Smooth muscle cell (in vitro differentiated cells): Measurements from ENCODE around the gene USP47. TPM values are rescaled to one million over a fixed set of nuclear protein-coding genes. Genes with fewer than 3 reads are reported as not detected.

ENCODE experiments used
- DNase-seq: peaks from one replicate; lab custom pipeline; 2025; ENCODE audit not compliant: unreplicated experiment; lab: John Stamatoyannopoulos, UW
- H2AFZ ChIP-seq: fragments of 200-600 bp; sonication (generic); 2 replicates; pipeline ENCODE4 v1.6.0; 2016; ENCODE audit warnings: antibody characterized with exemption, low read depth, mild to moderate bottlenecking
- H3F3A ChIP-seq: fragments of 200-600 bp; sonication (generic); 2 replicates; pipeline ENCODE4 v1.6.0; 2017; ENCODE audit warnings: antibody characterized with exemption, low read depth
- H3K27ac ChIP-seq: fragments of 200-600 bp; sonication (generic); 2 replicates; pipeline ENCODE4 v1.5.1; 2016; ENCODE audit warnings: low read depth, mild to moderate bottlenecking
- H3K27me3 ChIP-seq: fragments of 200-600 bp; sonication (generic); 2 replicates; pipeline ENCODE4 v1.6.1; 2016; ENCODE audit warnings: low read depth, mild to moderate bottlenecking
- H3K36me3 ChIP-seq: fragments of 200-600 bp; sonication (generic); 2 replicates; pipeline ENCODE4 v1.5.1; 2016; ENCODE audit warnings: low read depth
- H3K4me1 ChIP-seq: fragments of 200-600 bp; sonication (generic); 2 replicates; pipeline ENCODE4 v1.5.1; 2016; ENCODE audit warnings: low read depth
- H3K4me2 ChIP-seq: fragments of 200-600 bp; sonication (generic); 2 replicates; pipeline ENCODE4 v1.6.0; 2016; ENCODE audit warnings: mild to moderate bottlenecking
- H3K4me3 ChIP-seq: fragments of 200-600 bp; sonication (generic); 2 replicates; pipeline ENCODE4 v1.5.1; 2016; ENCODE audit warnings: mild to moderate bottlenecking
- H3K79me2 ChIP-seq: fragments of 200-600 bp; sonication (generic); 2 replicates; pipeline ENCODE4 v1.6.0; 2016; ENCODE audit warnings: low read depth, mild to moderate bottlenecking
- H3K9ac ChIP-seq: fragments of 200-600 bp; sonication (generic); 2 replicates; pipeline ENCODE4 v1.6.0; 2016; ENCODE audit warnings: low read depth
- H3K9me3 ChIP-seq: fragments of 200-600 bp; sonication (generic); replicated peaks from 2 replicates; pipeline ENCODE4 v1.5.1; 2016; ENCODE audit warnings: low read depth
- H4K20me1 ChIP-seq: fragments of 200-600 bp; sonication (generic); 2 replicates; pipeline ENCODE4 v1.6.0; 2016; ENCODE audit warnings: low read depth
- CTCF ChIP-seq: fragments of 200-600 bp; sonication (generic); IDR thresholded peaks from 2 replicates; pipeline ENCODE4 v1.5.1; 2017; ENCODE audit warnings: borderline replicate concordance, mild to moderate bottlenecking, antibody characterized with exemption; ENCODE audit not compliant: insufficient read depth, poor library complexity, severe bottlenecking
- WGBS: methylation state at CpG from one replicate; pipeline ENCODE4 v1.1.7; 2016; ENCODE audit warnings: low lambda C conversion rate; 5-methylcytosine and 5-hydroxymethylcytosine counted together
- polyA plus RNA-seq: library from polyadenylated mRNA; unstranded; fragments of >200 nt; fragmentation: Nextera tagmentation; extraction: Ambion mirVana; gene quantifications from 2 replicates; pipeline ENCODE4 v1.2.1, GENCODE V29; 2016
- total RNA-seq: library from RNA; depleted of rRNA; stranded (reverse); fragments of >200 nt; gene quantifications from 2 replicates; pipeline ENCODE4 v1.2.3, GENCODE V29; 2014

The USP47 gene, protein sequence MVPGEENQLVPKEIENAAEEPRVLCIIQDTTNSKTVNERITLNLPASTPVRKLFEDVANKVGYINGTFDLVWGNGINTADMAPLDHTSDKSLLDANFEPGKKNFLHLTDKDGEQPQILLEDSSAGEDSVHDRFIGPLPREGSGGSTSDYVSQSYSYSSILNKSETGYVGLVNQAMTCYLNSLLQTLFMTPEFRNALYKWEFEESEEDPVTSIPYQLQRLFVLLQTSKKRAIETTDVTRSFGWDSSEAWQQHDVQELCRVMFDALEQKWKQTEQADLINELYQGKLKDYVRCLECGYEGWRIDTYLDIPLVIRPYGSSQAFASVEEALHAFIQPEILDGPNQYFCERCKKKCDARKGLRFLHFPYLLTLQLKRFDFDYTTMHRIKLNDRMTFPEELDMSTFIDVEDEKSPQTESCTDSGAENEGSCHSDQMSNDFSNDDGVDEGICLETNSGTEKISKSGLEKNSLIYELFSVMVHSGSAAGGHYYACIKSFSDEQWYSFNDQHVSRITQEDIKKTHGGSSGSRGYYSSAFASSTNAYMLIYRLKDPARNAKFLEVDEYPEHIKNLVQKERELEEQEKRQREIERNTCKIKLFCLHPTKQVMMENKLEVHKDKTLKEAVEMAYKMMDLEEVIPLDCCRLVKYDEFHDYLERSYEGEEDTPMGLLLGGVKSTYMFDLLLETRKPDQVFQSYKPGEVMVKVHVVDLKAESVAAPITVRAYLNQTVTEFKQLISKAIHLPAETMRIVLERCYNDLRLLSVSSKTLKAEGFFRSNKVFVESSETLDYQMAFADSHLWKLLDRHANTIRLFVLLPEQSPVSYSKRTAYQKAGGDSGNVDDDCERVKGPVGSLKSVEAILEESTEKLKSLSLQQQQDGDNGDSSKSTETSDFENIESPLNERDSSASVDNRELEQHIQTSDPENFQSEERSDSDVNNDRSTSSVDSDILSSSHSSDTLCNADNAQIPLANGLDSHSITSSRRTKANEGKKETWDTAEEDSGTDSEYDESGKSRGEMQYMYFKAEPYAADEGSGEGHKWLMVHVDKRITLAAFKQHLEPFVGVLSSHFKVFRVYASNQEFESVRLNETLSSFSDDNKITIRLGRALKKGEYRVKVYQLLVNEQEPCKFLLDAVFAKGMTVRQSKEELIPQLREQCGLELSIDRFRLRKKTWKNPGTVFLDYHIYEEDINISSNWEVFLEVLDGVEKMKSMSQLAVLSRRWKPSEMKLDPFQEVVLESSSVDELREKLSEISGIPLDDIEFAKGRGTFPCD (N-terminal part only)
- 75.3 and 93.5 TPM in 2 replicates for total RNA-seq
- 38.0 and 49.7 TPM in 2 replicates for polyA plus RNA-seq

DNA sequence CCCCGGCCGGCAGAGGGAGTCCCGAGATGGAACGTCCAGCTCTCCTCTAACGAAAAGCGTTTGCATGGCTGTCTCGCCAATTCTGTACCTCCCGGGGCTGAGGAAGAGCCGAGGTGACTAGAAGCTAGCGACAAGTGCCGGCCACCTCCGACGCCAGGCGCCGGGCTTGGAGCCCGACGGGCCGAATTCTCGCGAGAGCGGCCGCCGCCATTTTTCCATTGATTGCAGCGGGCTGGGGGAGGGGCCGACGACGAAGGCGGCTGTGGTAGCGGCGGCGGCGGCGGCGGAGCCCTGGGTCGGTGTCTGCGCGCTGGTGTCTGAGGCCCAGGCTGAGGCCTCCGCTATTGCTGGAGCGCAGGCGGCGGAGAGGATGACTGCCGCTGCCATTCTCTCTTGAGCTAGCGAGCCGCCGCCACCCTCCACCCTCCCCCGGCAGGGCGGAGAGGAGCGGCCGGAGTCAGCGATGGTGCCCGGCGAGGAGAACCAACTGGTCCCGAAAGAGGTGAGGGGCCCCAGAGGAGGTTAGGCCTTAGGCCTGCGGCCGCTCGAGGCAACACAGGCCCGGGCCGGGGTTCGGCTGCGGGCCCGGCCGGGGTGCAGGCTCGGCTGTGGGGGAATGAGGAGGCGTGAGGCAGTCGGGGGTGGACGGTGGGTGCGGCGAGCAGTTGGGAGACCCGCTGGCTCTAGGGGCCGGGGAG, at the start of gene USP47:
Gene USP47, plus strand, starts transcription at position 250 of the 698 bp plus-strand sequence. Its CDS starts 214 bp downstream, at position 464.
- Histone ChIP-seq H3K27me3 (no peaks in the 10 kb centered on the region), H3F3A (peaks cover 7% of the 10 kb centered on the region), H3K36me3 (no peaks in the 10 kb centered on the region), H3K4me1 (peaks cover 39% of the 10 kb centered on the region), H3K4me3 (peak within 1 kb of the TSS; percentile 91), H2AFZ (peak within 1 kb of the TSS; percentile 99), H3K79me2 (peaks cover 41% of the 10 kb centered on the region), H4K20me1 (peaks cover 41% of the 10 kb centered on the region), H3K27ac (peak within 1 kb of the TSS; percentile 99), H3K9ac (peak within 1 kb of the TSS; percentile 99), H3K9me3 (no peaks in the 10 kb centered on the region), H3K4me2 (peak within 1 kb of the TSS; percentile 88)
- peak; percentile 45 for TF ChIP-seq CTCF
- peak; percentile 77 for DNase-seq
- WGBS = under 1% methylated on average over 61 of the region's 70 CpGs

- no peak overlapping the region for H3K4me2 ChIP-seq
- H2AFZ ChIP-seq = no peak overlapping the region
- DNase-seq = no peak
- 79% methylated on average over 2 of the region's 2 CpGs for WGBS
- H3F3A ChIP-seq = no peaks in the 10 kb centered on the region
- H3K4me1 ChIP-seq = no peaks in the 10 kb centered on the region
- H3K79me2 ChIP-seq = no peaks in the 10 kb centered on the region
- peaks cover 37% of the 10 kb centered on the region for H3K27me3 ChIP-seq
- no peak overlapping the region for H3K4me3 ChIP-seq
- H4K20me1 ChIP-seq = no peaks in the 10 kb centered on the region
- no peak for TF ChIP-seq CTCF
- H3K9me3 ChIP-seq = no peaks in the 10 kb centered on the region
- H3K9ac ChIP-seq = no peak overlapping the region
- H3K27ac ChIP-seq = no peak overlapping the region
- no peaks in the 10 kb centered on the region for H3K36me3 ChIP-seq
Observed at GRCh38 chr11:11793073-11793472, 48.7 kb upstream of the USP47 start.

DNA sequence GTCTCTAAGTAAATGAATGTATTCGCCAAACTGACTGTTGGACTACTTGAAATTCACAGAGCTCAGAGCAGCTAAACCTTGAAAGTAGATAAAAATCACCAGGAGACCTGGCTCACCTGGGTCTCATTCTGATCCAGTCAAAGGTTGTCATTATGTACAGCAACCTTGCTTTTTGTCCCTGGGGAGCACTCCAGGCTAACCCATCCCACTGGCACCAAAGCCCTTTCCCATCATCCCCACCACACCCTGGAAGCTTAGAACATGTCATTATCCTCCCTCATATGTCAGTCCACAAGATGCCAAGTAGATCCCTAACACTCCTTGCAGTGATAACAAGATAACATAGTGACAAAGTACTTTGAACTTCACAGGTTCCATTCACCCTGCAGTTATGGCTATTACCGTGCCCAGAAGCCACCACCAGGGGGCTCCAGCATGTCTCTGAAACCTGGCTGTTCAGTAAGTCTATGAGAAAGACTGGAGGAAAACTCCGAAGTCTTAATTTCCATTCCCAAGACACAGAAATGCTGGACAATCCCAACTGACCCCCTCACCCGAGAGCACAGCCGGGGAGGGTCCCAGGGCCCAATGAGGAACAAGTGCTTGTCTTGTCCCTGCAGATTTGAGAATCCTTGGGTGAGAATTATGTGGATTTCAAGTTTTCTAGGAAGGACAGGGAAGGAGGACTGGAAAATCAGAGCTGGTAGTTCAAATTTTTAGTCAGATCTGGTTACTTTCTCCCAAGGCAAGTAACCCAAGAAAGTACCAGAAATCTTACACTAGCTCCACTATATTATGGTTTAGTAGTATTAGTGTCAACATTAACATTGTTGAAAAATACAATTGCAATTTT, 43.0 kb upstream of the USP47 start:
- peaks cover 33% of the 10 kb centered on the region for H3K27me3 ChIP-seq
- no peaks in the 10 kb centered on the region for H3K9me3 ChIP-seq
- no peaks in the 10 kb centered on the region for H3K4me1 ChIP-seq
- no peak for DNase-seq
- H4K20me1 ChIP-seq = no peaks in the 10 kb centered on the region
- H3K4me3 ChIP-seq = no peak overlapping the region
- H3K4me2 ChIP-seq = no peak overlapping the region
- no peak overlapping the region for H3K9ac ChIP-seq
- no peaks in the 10 kb centered on the region for H3K79me2 ChIP-seq
- H2AFZ ChIP-seq = no peak overlapping the region
- H3K27ac ChIP-seq = no peak overlapping the region
- peak; percentile 67 for TF ChIP-seq CTCF
- H3F3A ChIP-seq = no peaks in the 10 kb centered on the region
- H3K36me3 ChIP-seq = no peaks in the 10 kb centered on the region
- WGBS = 53% methylated on average over 5 of the region's 5 CpGs
